DMS 273 treated with DMSO at 0.1 percent for 48 hours (cell line): ENCODE data around the gene IARS2.
A peak's percentile ranks its signal among the peaks of the same experiment; 100 is the strongest.
"Not testable (repeated sequence)": the region's sequence is repeated elsewhere in the genome, so short reads cannot be mapped to it uniquely, and the experiment has no call there.

Source experiments
- DNase-seq: peaks from one replicate; lab custom pipeline; 2025; lab: John Stamatoyannopoulos, UW

IARS2 gene

DNA sequence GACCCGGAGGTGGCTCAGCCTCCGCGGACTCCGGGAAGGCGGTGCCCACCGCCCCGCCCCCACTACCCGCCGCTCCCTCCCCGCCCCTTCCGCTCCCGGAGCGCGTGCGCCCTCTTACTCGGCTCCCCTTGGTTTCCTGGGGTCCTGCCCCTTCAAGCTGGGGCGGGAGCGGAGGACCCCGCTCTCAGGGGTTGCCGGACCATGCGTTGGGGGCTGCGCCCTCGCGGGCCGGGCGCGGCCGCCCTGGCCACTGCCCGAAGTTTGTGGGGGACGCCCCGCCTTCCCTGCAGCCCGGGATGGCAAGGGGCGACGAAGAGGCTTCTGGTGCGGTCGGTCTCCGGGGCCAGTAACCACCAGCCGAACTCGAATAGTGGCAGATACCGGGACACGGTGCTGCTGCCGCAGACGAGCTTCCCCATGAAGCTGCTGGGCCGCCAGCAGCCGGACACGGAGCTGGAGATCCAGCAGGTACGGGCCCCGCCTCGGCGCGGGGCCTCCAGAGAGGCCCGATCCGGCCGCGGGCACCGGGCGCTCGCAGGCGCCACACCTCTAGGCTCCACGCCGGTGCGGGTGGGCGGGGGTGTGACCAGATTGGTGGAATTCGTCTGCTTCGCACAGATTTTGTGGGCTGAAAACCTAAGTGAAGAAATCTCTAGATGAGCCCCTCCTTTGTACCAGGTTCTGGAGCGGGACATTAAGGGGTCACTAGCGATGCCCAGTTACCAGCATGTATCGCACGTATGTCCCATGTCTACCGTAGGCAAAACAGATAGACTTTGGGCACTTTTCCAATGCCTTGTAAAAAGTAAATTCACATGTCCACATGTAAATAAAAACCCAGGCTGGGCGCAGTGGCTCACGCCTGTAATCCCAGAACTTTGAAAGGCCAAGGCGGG is at the start of gene IARS2:
TSS of gene IARS2 (plus strand) at position 117 of the 896 bp plus-strand sequence. CDS start at position 202, 85 bp downstream.
- DNase-seq: peak; percentile 63

DNA sequence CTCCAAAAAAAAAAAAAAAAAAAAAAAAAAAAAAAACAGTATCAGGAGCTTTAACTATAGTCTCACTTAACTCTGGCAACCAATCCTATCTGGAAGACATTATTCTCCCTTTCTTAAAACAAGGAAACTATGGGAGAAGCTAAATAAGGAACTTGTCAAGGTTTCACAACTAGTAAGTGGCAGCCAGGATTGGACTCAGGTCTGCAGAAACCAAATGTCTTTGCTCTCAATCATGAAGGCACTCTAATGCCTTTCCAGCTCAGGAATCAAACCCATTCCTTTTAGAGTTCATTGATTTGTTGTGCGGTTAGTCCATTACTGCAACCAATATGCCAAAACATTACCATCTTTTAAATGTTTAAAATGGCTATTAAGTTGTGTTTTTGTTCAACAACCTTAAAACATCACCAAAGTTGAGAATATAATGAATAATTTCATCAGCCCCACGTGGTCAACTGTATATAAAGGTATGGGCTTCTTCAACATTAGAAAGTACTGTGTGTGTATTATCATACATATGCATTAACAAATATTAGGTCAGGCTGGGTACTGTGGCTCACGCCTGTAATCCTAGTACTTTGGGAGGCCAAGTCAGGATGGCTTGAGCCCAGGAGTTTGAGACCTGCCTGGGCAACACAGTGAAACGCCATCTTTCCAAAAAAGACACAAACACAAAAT is 49.1 kb upstream of the IARS2 start:
- no peak for DNase-seq

DNA sequence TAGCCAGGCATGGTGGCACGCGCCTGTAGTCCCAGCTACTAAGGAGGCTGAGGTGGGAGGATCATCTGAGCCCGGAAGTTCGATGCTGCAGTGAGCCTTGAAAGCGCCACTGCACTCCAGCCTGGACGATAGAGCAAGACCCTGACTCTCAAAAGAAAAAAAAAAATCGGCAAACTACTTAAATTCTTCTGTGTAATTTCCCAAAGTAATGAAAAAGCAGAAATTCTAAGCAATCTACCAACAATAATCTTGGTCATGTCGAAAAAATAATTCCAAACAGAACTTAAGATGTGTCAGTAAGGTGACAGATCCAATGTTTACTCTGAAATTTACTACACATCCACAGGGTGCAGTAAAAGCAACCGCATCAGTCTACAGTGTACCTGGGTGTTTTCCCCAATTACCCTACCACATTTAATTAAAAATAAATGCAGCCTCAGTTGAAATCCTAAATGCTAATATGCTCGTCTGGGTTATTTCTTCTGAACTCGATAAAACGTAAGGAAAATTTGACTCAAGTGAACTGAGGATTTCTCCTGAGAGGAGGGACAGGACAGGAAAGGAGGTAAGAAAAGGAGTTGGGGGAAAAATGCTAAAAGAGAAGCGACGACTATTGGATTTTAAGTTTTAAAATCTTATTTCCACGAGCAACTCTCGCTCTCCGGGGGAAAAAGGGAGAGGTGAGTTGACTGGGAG is 48.4 kb upstream of the IARS2 start:
- no peak for DNase-seq

- peak; percentile 96 for DNase-seq
Observed at GRCh38 chr1:220046052-220046930, 47.6 kb upstream of the IARS2 start, which contains the start of gene EPRS1. EPRS1 (minus strand) TSS chr1:220046505; CDS start chr1:220046388, 117 bp downstream.

DNA sequence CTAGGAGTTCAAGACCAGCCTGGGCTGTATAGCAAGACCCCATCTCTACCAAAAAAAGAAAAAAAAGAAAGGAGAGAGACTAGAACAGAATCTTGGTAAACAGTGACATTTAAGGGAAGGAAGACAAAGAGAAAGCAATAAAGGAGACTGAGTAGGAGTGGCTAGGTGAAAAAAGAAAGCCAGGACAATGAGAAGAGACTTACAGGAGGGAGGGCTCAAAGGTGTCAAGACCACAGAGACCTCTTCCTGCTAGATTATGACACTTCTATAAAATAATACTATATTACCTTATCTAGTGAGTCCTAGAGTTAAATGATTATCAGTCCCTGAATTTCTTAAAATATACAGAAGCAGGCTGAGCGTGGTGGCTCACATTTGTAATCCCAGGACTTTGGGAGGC is 37.6 kb upstream of the IARS2 start:
- no peak for DNase-seq

- DNase-seq: no peak
Observed at GRCh38 chr1:220060876-220061275, 33.1 kb upstream of the IARS2 start.

DNA sequence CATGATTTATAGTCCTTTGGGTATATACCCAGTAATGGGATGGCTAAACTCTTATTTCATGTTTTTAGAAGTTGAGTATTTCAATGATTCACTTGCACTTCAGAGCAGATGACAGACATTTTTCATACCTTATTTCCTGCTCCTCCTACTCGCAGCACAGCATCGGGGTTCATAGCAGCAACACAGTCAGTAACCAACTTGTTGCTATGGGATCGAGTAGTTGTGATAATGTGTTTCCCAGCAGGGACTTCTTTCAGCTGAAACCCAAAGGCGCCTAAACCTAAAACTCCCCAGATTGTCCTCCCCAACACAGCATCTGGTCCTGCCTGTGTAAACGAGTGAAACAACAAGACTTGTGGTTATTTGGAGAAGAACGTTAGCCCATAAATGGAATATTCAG is 31.3 kb upstream of the IARS2 start:
- no peak for DNase-seq

DNA sequence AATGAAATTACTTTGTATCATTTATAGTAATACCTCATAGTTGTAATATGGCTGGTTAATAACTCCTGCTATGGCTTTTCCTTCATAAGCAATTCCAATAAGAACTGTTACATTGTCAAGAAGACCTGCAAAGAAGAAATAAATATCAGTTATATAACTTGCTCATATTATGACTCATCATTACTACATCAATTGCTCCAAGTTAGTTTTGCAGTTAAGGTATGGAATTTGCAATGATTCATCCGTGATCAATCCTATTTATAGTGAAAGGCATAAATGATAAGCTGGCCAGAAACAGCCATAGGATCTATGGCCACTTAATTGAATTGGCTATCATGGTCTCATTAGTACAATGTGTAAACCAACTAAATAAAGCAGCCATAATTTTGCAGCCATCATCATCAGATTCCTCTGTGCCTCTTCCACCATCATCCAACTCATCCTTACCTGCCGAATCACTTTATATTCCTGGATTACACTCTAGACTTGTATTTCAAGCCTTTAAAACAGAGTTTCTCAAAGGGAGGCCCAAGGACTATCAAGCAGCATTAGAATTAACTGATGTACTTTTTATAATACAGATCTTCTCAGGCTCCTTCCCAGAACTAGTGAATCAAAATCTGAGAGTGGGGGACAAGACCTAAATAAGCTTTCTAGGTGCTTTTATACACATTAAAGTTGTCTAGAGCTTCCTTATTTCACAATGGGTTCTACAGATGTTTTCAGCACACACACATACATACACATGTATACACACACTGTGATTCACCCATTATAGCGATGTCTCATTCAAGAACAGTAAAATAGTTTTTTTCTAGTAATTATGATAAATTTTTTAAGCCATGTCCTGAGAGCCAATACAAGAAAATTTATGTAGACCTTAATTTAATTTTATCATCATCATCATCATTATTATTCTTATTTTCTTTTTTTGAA is 26.4 kb upstream of the IARS2 start:
- DNase-seq: no peak

- DNase-seq: no peak
Observed at GRCh38 chr1:220076861-220077762, 16.8 kb upstream of the IARS2 start.

GRCh38 chr1:220077887-220078286 is 16.0 kb upstream of the IARS2 start:
- no peak for DNase-seq

GRCh38 chr1:220084460-220084859 is 9.5 kb upstream of the IARS2 start:
- no peak for DNase-seq

- DNase-seq: not testable (repeated sequence)
Observed at GRCh38 chr1:220086261-220086686, 7.7 kb upstream of the IARS2 start.

GRCh38 chr1:220089650-220090556 is 4.0 kb upstream of the IARS2 start, which contains the start of gene BPNT1:
BPNT1 (minus strand) TSS chr1:220089788; CDS start chr1:220079846, 9,942 bp downstream.
- peak; percentile 92 for DNase-seq

- DNase-seq: no peak
Observed at GRCh38 chr1:220092694-220093093, 1.2 kb upstream of the IARS2 start.

GRCh38 chr1:220093361-220094015 is 444 bp upstream of the IARS2 start:
- DNase-seq: no peak

DNA sequence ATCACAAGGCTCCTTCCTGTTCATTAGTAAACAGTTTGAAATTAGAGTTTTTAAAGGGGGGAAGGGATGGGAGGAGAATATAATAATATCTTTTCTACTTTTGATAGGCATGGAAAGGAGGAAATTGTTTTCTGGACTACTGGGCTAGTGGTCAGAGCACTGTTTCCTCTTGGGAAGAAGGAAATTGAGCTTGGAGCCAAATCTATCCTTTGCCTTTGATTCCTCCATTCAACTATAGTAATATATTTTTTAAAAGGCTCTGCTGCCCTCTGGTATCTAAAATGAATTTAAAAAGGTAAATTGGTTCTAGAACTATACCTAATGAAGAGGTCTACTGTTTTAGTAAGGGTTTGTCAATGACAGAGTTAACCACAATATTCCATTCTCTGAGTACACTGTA is 5.9 kb downstream of the IARS2 start:
- DNase-seq: no peak

- not testable (repeated sequence) for DNase-seq
Observed at GRCh38 chr1:220110473-220110872, 16.5 kb downstream of the IARS2 start.
